Retinal pigment epithelial cell (primary cell): ENCODE measurements around the gene MLLT3.

Experiments used
- DNase-seq: peaks from one replicate; pipeline ENCODE4 v3.0.0-alpha.2; 2010; ENCODE audit warnings: low read depth
- H3K4me3 ChIP-seq: 2 replicates; pipeline ENCODE4 v1.5.1; 2011; ENCODE audit warnings: mild to moderate bottlenecking, low read length, control low read depth, moderate library complexity
- TF ChIP-seq, protein P1 (sequence below): conservative IDR thresholded peaks from 2 replicates; pipeline ENCODE4 v1.5.1; 2011; ENCODE audit warnings: low read depth, low read length, control low read depth, inconsistent platforms

The MLLT3 gene

DNA sequence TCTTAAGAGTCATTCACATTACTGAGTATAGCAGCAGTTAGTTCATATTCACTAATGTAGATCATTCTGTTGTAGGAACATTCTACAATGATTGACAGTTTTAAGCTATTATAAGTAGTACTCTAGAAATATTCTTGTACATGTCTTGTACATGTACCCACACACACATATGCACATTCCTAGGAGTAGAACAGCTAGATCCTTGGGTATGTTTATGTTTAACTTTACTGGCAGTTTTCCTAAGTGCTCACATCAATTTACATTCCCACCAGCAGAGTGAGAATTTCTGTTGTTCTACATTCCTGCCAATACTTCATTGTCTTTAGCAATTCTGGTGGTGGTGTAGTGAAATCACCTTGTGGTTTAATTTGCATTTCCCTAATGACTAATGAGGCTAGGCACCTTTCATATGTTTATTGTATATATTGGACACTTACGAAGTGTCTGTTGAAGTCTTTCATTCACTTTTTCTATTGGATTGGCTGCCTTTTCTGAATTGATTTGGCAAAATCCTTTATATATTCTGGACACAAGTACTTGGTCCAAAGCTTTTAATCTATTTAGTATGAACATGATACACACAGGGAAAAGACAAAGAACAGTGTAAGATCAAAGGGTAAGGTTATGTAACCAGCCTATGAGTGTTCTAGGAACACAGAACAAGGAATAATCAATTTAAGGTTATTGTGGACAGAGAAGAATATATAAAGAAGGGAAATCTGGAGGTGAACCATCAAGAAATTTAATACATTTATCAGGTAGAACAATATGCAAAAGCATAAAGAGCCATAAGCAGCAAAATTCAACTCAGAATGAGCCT lies 95.6 kb downstream of the MLLT3 start:
- TF ChIP-seq, protein P1, sequence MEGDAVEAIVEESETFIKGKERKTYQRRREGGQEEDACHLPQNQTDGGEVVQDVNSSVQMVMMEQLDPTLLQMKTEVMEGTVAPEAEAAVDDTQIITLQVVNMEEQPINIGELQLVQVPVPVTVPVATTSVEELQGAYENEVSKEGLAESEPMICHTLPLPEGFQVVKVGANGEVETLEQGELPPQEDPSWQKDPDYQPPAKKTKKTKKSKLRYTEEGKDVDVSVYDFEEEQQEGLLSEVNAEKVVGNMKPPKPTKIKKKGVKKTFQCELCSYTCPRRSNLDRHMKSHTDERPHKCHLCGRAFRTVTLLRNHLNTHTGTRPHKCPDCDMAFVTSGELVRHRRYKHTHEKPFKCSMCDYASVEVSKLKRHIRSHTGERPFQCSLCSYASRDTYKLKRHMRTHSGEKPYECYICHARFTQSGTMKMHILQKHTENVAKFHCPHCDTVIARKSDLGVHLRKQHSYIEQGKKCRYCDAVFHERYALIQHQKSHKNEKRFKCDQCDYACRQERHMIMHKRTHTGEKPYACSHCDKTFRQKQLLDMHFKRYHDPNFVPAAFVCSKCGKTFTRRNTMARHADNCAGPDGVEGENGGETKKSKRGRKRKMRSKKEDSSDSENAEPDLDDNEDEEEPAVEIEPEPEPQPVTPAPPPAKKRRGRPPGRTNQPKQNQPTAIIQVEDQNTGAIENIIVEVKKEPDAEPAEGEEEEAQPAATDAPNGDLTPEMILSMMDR = no peak
- DNase-seq = no peak
- H3K4me3 ChIP-seq = no peak overlapping the region

DNA sequence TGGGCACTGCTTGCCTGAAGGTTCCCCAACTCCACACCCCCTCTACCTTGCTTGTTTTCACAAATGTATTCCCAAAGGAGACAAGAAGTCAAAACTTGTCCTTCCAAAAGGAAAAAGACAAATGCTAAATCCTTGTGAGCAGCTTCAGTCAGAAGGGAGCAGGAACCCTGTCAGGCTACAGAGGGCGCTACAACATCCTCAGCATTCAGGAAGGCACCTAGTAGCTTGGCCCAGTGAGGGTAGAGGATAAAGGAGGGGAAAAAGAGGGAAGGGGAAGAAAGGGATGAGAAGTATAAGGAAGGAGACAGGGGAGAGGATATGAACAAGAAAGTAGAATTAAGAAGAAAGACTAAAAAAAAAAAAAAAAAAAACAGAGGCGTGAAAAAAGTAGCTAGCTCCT lies 97.5 kb downstream of the MLLT3 start:
- DNase-seq = no peak
- H3K4me3 ChIP-seq = no peak overlapping the region
- TF ChIP-seq, protein P1 = peak; percentile 52

DNA sequence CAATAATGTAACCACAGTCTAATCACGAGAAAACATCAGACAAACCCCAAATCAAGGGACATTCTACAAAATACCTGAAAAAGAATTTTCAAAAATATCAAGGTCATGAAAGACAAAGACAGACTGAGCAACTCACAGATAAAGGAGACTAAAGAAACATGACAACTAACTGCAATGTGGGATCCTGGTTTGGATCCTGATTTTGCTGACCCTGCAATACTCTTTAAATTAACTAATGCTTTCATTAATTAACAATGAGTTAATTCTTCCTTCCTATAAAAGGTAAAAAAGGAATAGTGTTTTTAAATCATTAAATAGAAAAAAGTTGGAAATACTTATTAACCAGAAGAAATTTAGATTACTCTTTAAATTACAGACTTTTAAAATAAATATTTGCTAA lies 103.6 kb downstream of the MLLT3 start:
- TF ChIP-seq, protein P1 = no peak
- no peak for DNase-seq
- no peak overlapping the region for H3K4me3 ChIP-seq

DNA sequence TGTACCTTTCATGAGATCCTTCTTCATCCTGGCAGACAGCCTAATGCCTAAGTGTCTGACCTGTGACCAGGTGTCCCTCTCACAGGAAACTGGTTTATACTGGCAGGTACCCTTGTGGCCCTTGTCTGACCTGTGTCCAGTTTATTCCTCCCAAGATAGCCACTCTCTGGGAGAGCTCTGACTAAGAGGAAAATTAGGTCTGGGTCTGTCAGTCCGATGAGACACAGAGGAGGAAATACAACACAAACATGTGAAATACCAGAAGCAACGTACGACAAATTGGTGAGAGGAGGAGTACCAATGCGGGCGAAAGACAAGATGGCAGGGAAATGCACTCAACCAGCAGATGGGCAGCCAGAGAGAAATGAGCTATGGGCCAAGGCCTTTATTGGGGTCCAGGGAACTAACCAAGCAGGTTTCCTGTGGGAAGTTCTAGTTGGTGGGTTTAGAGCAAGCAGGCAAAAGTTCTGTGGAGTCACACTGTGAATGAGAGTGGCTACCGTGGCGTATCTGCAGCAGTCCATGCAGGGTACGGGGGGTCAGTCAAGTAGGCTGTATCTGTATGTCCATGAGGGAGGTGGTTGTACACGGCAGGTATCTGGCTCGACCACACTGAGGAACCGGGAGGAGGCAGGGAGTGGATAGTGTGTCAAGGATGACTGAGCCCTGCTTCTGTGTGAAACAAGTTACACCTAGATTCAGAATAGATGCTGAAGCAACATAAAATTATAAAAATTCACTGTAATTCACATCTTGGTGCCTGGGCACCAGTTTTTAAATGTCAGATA lies 109.0 kb downstream of the MLLT3 start:
- H3K4me3 ChIP-seq = no peak overlapping the region
- no peak for DNase-seq
- TF ChIP-seq, protein P1 = no peak

DNA sequence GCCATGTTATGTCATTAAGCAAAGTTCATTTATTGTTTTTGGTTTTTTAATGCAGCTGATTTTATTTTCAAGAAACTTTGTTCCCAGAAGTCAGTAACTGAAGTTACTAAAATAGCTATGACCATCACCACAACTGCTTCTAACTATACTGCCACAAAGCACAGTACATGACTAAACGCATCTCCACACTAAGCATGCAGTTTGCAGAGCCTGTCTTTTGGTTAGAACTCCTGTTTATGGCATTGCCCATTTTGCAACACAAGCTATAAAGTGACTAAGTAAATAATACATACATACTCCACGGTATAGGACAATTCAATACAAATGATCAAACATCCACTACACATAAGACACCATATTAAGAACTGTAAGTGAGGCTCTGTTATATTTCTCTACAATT lies 109.7 kb downstream of the MLLT3 start:
- TF ChIP-seq, protein P1 = no peak
- DNase-seq = no peak
- no peak overlapping the region for H3K4me3 ChIP-seq

DNA sequence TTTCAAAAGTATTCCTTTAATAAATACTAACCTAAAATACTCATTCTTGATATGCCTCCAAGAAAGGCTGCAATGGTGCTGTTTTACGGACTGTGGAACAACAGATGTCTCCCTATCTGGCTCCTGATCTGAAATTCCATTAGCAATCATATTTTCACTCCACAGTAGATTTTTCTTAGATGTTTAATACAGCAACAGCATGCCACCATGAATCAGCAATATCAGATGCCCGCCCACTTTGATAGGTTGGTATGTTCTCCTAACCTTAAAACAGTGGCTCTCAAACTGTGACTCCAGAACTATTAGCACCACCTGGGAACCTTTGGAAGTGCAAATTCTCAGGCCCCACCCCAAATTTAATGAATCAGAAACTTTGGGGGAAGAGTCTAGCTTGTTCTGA lies 110.2 kb downstream of the MLLT3 start:
- DNase-seq = peak; percentile 4
- H3K4me3 ChIP-seq = no peak overlapping the region
- TF ChIP-seq, protein P1 = no peak
